MCF 10A (cell line): ENCODE measurements around the gene SHLD2. TPM values are rescaled to one million over a fixed set of nuclear protein-coding genes. Genes with fewer than 3 reads are reported as not detected.

Source experiments
- BruUV-seq: library from RNA; stranded (reverse); fragments of 400-500 nt; replicated peaks from 2 replicates; lab custom pipeline; 2021; lab: Mats Ljungman, UMichigan
- CTCF ChIA-PET: fragments of 300-600 bp; sonication (Branson Sonifier 250); formaldehyde crosslinking; extraction: SDS; loops from one replicate; lab custom pipeline; 2021; ENCODE audit warnings: antibody characterized with exemption, inconsistent platforms; lab: Yijun Ruan, JAX
- POLR2A ChIA-PET: fragments of 300-600, 350-650 bp; sonication (Branson Sonifier 250); formaldehyde crosslinking; extraction: SDS; loops from one replicate; lab custom pipeline; 2020; ENCODE audit warnings: antibody characterized with exemption, inconsistent platforms; lab: Yijun Ruan, JAX
- DNase-seq: peaks from one replicate; pipeline ENCODE4 v3.0.0-alpha.2; 2018; ENCODE audit not compliant: unreplicated experiment
- H3K27ac Mint-ChIP-seq: one replicate; pipeline ENCODE4 v1.8.0; 2022; ENCODE audit warnings: mild to moderate bottlenecking, low read depth, mixed read lengths; ENCODE audit not compliant: unreplicated experiment
- H3K27me3 Mint-ChIP-seq: one replicate; pipeline ENCODE4 v1.8.0; 2022; ENCODE audit warnings: mixed read lengths; ENCODE audit not compliant: insufficient read depth, unreplicated experiment
- H3K36me3 Mint-ChIP-seq: one replicate; pipeline ENCODE4 v1.8.0; 2022; ENCODE audit warnings: mild to moderate bottlenecking, moderate library complexity, mixed read lengths; ENCODE audit not compliant: insufficient read depth, unreplicated experiment
- H3K4me1 Mint-ChIP-seq: one replicate; pipeline ENCODE4 v1.8.0; 2022; ENCODE audit warnings: mixed read lengths; ENCODE audit not compliant: insufficient read depth, unreplicated experiment
- H3K4me3 Mint-ChIP-seq: one replicate; pipeline ENCODE4 v1.8.0; 2022; ENCODE audit warnings: mild to moderate bottlenecking, moderate library complexity, mixed read lengths; ENCODE audit not compliant: unreplicated experiment
- H3K9me3 Mint-ChIP-seq: one replicate; pipeline ENCODE4 v1.8.0; 2022; ENCODE audit warnings: mixed read lengths; ENCODE audit not compliant: unreplicated experiment
- CTCF ChIP-seq: fragments of 200-600 bp; IDR thresholded peaks from one replicate; pipeline ENCODE4 v1.8.0; 2022; ENCODE audit warnings: antibody characterized with exemption, mild to moderate bottlenecking; ENCODE audit not compliant: unreplicated experiment
- intact Hi-C: fragments of 100-400 bp; cut with micrococcal nuclease; formaldehyde crosslinking; loops from 2 replicates; pipeline ENCODE4 v1.14.1; 2022
- total RNA-seq: library from RNA; stranded (reverse); gene quantifications from 2 replicates; pipeline ENCODE4 v1.2.3, GENCODE V29; 2022

The SHLD2 gene
- total RNA-seq, 1 experiment from 2014 or later, result 31.8 TPM

- H3K4me1 Mint-ChIP-seq, result no peaks in the 10 kb centered on the region
- POLR2A ChIA-PET, result interaction anchor here (1.1 to 1.9 kb wide), 5 partner anchors 10 to 299 kb away, joined by 3 to 7 read pairs (median 5); no protein-coding TSS in a partner anchor
- no peaks in the 10 kb centered on the region for H3K9me3 Mint-ChIP-seq
- CTCF ChIA-PET, result interaction anchor here (1.0 to 1.8 kb wide), 4 partner anchors 12 to 115 kb away, joined by 3 to 9 read pairs (median 4); no protein-coding TSS in a partner anchor
- H3K4me3 Mint-ChIP-seq, result no peak overlapping the region
- H3K36me3 Mint-ChIP-seq, result no peaks in the 10 kb centered on the region
- intact Hi-C loops, result no loop called here
- no peak for TF ChIP-seq CTCF
- H3K27ac Mint-ChIP-seq, result no peak overlapping the region
- no peak for DNase-seq
- no TSS peak for BruUV-seq
- no peaks in the 10 kb centered on the region for H3K27me3 Mint-ChIP-seq
Observed at GRCh38 chr10:87053577-87054181, 41.3 kb upstream of the SHLD2 start.

GRCh38 chr10:87054373-87055295, 40.4 kb upstream of the SHLD2 start:
- no peaks in the 10 kb centered on the region for H3K36me3 Mint-ChIP-seq
- BruUV-seq, result no TSS peak
- intact Hi-C loops, result no loop called here
- no peaks in the 10 kb centered on the region for H3K27me3 Mint-ChIP-seq
- ChIA-PET POLR2A (interaction anchor here (0.7 to 1.9 kb wide), 5 partner anchors 9 to 105 kb away, joined by 3 to 7 read pairs (median 5); partner anchors contain the start of gene ADIRF), CTCF (interaction anchor here (1.0 to 1.8 kb wide), 4 partner anchors 13 to 116 kb away, joined by 3 to 9 read pairs (median 4); no protein-coding TSS in a partner anchor)
- no peak for DNase-seq
- no peak overlapping the region for H3K4me3 Mint-ChIP-seq
- no peaks in the 10 kb centered on the region for H3K9me3 Mint-ChIP-seq
- H3K4me1 Mint-ChIP-seq, result no peaks in the 10 kb centered on the region
- H3K27ac Mint-ChIP-seq, result no peak overlapping the region
- no peak for TF ChIP-seq CTCF

GRCh38 chr10:87058171-87058570, 36.8 kb upstream of the SHLD2 start:
- no TSS peak for BruUV-seq
- Mint-ChIP-seq H3K4me3 (no peak overlapping the region), H3K27ac (no peak overlapping the region), H3K9me3 (no peaks in the 10 kb centered on the region), H3K27me3 (no peaks in the 10 kb centered on the region), H3K4me1 (no peaks in the 10 kb centered on the region), H3K36me3 (no peaks in the 10 kb centered on the region)
- POLR2A ChIA-PET, result interaction anchor here (1.0 to 1.7 kb wide), 2 partner anchors 9 to 13 kb away, joined by 3 to 4 read pairs; no protein-coding TSS in a partner anchor
- TF ChIP-seq CTCF, result no peak
- CTCF ChIA-PET, result interaction anchor here (0.6 to 1.2 kb wide), 4 partner anchors 11 to 613 kb away, joined by 3 to 5 read pairs (median 4); no protein-coding TSS in a partner anchor
- DNase-seq, result no peak
- intact Hi-C loops, result no loop called here

- H3K4me1 Mint-ChIP-seq, result no peaks in the 10 kb centered on the region
- no peak overlapping the region for H3K4me3 Mint-ChIP-seq
- POLR2A ChIA-PET, result interaction anchor here (1.2 kb wide), 1 partner anchor 32 kb away, joined by 3 read pairs; no protein-coding TSS in a partner anchor
- no peak for DNase-seq
- no peaks in the 10 kb centered on the region for H3K27me3 Mint-ChIP-seq
- no peaks in the 10 kb centered on the region for H3K9me3 Mint-ChIP-seq
- no peak overlapping the region for H3K27ac Mint-ChIP-seq
- no peak for TF ChIP-seq CTCF
- H3K36me3 Mint-ChIP-seq, result no peaks in the 10 kb centered on the region
- CTCF ChIA-PET, result no interaction called here
- intact Hi-C loops, result no loop called here
- BruUV-seq, result no TSS peak
Observed at GRCh38 chr10:87059401-87059800, 35.6 kb upstream of the SHLD2 start.
